Adrenal gland (tissue), 19 donors: ENCODE measurements around the gene ANO10. TPM values are rescaled to one million over a fixed set of nuclear protein-coding genes. Genes with fewer than 3 reads are reported as not detected.
"Not testable (repeated sequence)": the region's sequence is repeated elsewhere in the genome, so short reads cannot be mapped to it uniquely, and the experiment has no call there.

Experiments
- DNase-seq, 7 donors: peaks; one replicate each; pipeline ENCODE4 v3.0.0-alpha.2; 2019 to 2020
- H3K27ac ChIP-seq, 5 donors: fragments of 200-600 bp; sonication (generic) in 4 of 5; 1 replicate in 3 of 5; 2 replicates in 2 of 5; pipeline versions ENCODE4 v1.5.1 to v1.8.0; 2016 to 2020; ENCODE audit warnings: mild to moderate bottlenecking in 1 of 5
- H3K27me3 ChIP-seq: fragments of 200-600 bp; 2 replicates; pipeline ENCODE4 v1.8.0; 2021
- H3K36me3 ChIP-seq, 2 donors: fragments of 200-600 bp; replicated peaks in 1 of 2; 1 replicate in 1 of 2; 2 replicates in 1 of 2; pipeline versions ENCODE4 v1.5.1 to v1.8.0; 2018 to 2022
- H3K4me1 ChIP-seq, 2 donors: fragments of 200-600 bp; replicated peaks in 1 of 2; 1 replicate in 1 of 2; 2 replicates in 1 of 2; pipeline versions ENCODE4 v1.5.1 to v1.8.0; 2018 to 2021
- H3K4me3 ChIP-seq, 4 donors: fragments of 200-600 bp; sonication (generic) in 3 of 4; one replicate each; pipeline ENCODE4 v1.5.1; 2016 to 2018
- H3K9me3 ChIP-seq, 3 donors: fragments of 200-600 bp; sonication (generic) in 1 of 3; replicated peaks in 1 of 3; 1 replicate in 2 of 3; 2 replicates in 1 of 3; pipeline versions ENCODE4 v1.5.1 to v1.8.0; 2016 to 2021
- CTCF ChIP-seq, 6 experiments: fragments of 450-650 bp in 4 of 6; fragments of 200-600 bp in 2 of 6; sonication (generic) in 1 of 6; IDR thresholded peaks; 1 replicate in 5 of 6; 2 replicates in 1 of 6; pipeline versions ENCODE4 v1.5.1 to v1.8.0; 2016 to 2021; ENCODE audit warnings: antibody characterized with exemption in 6 of 6, mild to moderate bottlenecking in 2 of 6, moderate library complexity in 1 of 6
- POLR2A ChIP-seq, 2 donors: fragments of 450-650 bp; IDR thresholded peaks; one replicate each; pipeline ENCODE4 v1.6.1; 2017; ENCODE audit warnings: antibody characterized with exemption in 2 of 2, mild to moderate bottlenecking in 2 of 2, moderate library complexity in 1 of 2
- WGBS, 4 donors: extraction: QIAGEN DNeasy Blood & Tissue Kit in 2 of 4; methylation state at CpG; one replicate each; pipeline versions ENCODE4 v1.1.5 to v1.1.7; 2013 to 2017; 5-methylcytosine and 5-hydroxymethylcytosine counted together
- intact Hi-C, 2 donors: fragments of 100-400 bp; cut with DNase I; formaldehyde crosslinking; loops; one replicate each; pipeline versions ENCODE4 v1.14.1 to v1.15.0; 2022 to 2023
- long read RNA-seq, 10 donors: library from polyadenylated mRNA in 3 of 10; unstranded in 2 of 10; stranded (forward) in 1 of 10; transcript quantifications; one replicate each; pipeline ENCODE4 v2.0.0 and lab custom pipeline, GENCODE V29; 2021 to 2026
- polyA plus RNA-seq, 3 donors: library from polyadenylated mRNA; stranded (reverse); fragments of 200-250 nt in 2 of 3; fragments of 350-450 nt in 1 of 3; fragmentation: Illumina TruSeq in 1 of 3; extraction: RNeasy Lipid Tissue Mini Kit (QIAGEN cat#74804) in 1 of 3; gene quantifications; one replicate each; pipeline ENCODE4 v1.2.3, GENCODE V29; 2013 to 2014
- total RNA-seq, 9 donors: library from RNA; depleted of rRNA in 4 of 9; stranded (reverse); fragments of >200 nt in 4 of 9; fragments of 120-200 nt in 1 of 9; fragmentation: NEBNext Ultra II Directional in 1 of 9; extraction: Animal tissue kit (Norgen Biotek cat#: 25700) in 1 of 9; gene quantifications; one replicate each; pipeline versions ENCODE4 v1.1.0 to v1.2.4, GENCODE V29; 2013 to 2023
- donor health status: healthy with polysubstance abuse.
- donor health status: Bipolar disorder and iron deficiency.
- donor health status: DM: yes; HTN: yes; CAD: no.
- donor health status: DM: no; HTN: no; CAD: no.
- donor health status: DM: no; HTN: no; CAD: no.
- donor health status: DM: yes; HTN: yes; CAD: no.

Gene ANO10
- total RNA-seq (10 to 100 TPM; 11.0 to 32.9 (median 23.5) TPM), polyA plus RNA-seq (10 to 100 TPM; 10.7 to 34.8 (median 20.5) TPM)
- long read RNA-seq, donor 1, partial matches to known transcripts = 0 of 1 reads
- long read RNA-seq, donor 1, other reads (novel, unspliced or antisense) = 0 of 1 reads
- long read RNA-seq, donor 2 = 0 reads
- long read RNA-seq, donor 3 = 0 reads
- long read RNA-seq, donor 4, transcript ANO10-201 (13 exons, 3,212 nt) = major isoform, 9 of 13 reads
- long read RNA-seq, donor 4, partial matches to known transcripts = 1 of 13 reads
- long read RNA-seq, donor 4, other reads (novel, unspliced or antisense) = 2 of 13 reads
- long read RNA-seq, donor 5, transcript ANO10-201 (13 exons, 3,212 nt) = major isoform, 27 of 44 reads
- long read RNA-seq, donor 5, partial matches to known transcripts = 5 of 44 reads
- long read RNA-seq, donor 5, other reads (novel, unspliced or antisense) = 8 of 44 reads
- long read RNA-seq, donor 6, partial matches to known transcripts = 1 of 7 reads
- long read RNA-seq, donor 6, other reads (novel, unspliced or antisense) = 2 of 7 reads
- long read RNA-seq, donor 7, partial matches to known transcripts = 0 of 1 reads
- long read RNA-seq, donor 7, other reads (novel, unspliced or antisense) = 0 of 1 reads
- long read RNA-seq, donor 8, partial matches to known transcripts = 0 of 3 reads
- long read RNA-seq, donor 8, other reads (novel, unspliced or antisense) = 0 of 3 reads
- long read RNA-seq, donor 9, partial matches to known transcripts = 0 of 1 reads
- long read RNA-seq, donor 9, other reads (novel, unspliced or antisense) = 0 of 1 reads
- long read RNA-seq, donor 10, partial matches to known transcripts = 0 of 1 reads
- long read RNA-seq, donor 10, other reads (novel, unspliced or antisense) = 0 of 1 reads

- intact Hi-C loops = loop anchor here in 1 of 2 donors (10.0 kb wide), 1 partner anchor 73 kb away; the partner anchor contains the start of gene ABHD5
- TF ChIP-seq CTCF (IDR thresholded peaks at IDR 0.05) = peak in 1 of 6 experiments; percentile 8
- peak; percentile 55 to 66 for TF ChIP-seq POLR2A (IDR thresholded peaks at IDR 0.05)
These were observed at the start of gene ANO10 for GRCh38 chr3:43621656-43622432. ANO10 (minus strand) TSS chr3:43622011; CDS start chr3:43605852, 16,159 bp downstream.

GRCh38 chr3:43670635-43671522 lies 49.1 kb upstream of the ANO10 start:
- no peaks in the 10 kb centered on the region for H3K36me3 ChIP-seq
- H3K27me3 ChIP-seq = no peaks in the 10 kb centered on the region
- H3K27ac ChIP-seq = no peak overlapping the region
- DNase-seq = no peak
- no peak for TF ChIP-seq CTCF (IDR thresholded peaks at IDR 0.05)
- WGBS, 4 donors = 94 to 98% (median 96%) methylated on average over 5 of the region's 5 CpGs
- no peaks in the 10 kb centered on the region for H3K4me1 ChIP-seq
- no peaks in the 10 kb centered on the region for H3K9me3 ChIP-seq
- intact Hi-C loops = no loop called here
- H3K4me3 ChIP-seq = no peak overlapping the region

More at GRCh38 chr3:43621656-43622432, at the start of gene ANO10:
- no peaks in the 10 kb centered on the region for H3K36me3 ChIP-seq
- peaks cover 0 to 10% of the 10 kb centered on the region in 2 donors for H3K4me1 ChIP-seq
- peak within 1 kb of the TSS in 4 of 5 donors; percentile 16 to 83 (median 78) for H3K27ac ChIP-seq
- peak within 1 kb of the TSS; percentile 83 to 99 (median 94) for H3K4me3 ChIP-seq
- DNase-seq = peak; percentile 99 to 100 (median 99)
- no peaks in the 10 kb centered on the region for H3K27me3 ChIP-seq
- WGBS, 4 donors = 0 to 1% (median 0%) methylated on average over 17 to 80 of the region's 80 CpGs
- no peaks in the 10 kb centered on the region for H3K9me3 ChIP-seq

GRCh38 chr3:43665011-43665410 lies 43.2 kb upstream of the ANO10 start:
- intact Hi-C loops, H3K4me3 ChIP-seq, H3K4me1 ChIP-seq, H3K27ac ChIP-seq, DNase-seq, H3K36me3 ChIP-seq, H3K9me3 ChIP-seq, H3K27me3 ChIP-seq: not testable (repeated sequence)
- 91 to 95% (median 93%) methylated on average over 3 of the region's 3 CpGs for WGBS, 4 donors

- DNase-seq, H3K36me3 ChIP-seq, H3K27me3 ChIP-seq, intact Hi-C loops, H3K27ac ChIP-seq, H3K9me3 ChIP-seq, H3K4me3 ChIP-seq, H3K4me1 ChIP-seq: not testable (repeated sequence)
- WGBS, 4 donors = 70 to 85% (median 78%) methylated on average over 1 of the region's 1 CpG
These were observed 39.6 kb upstream of the ANO10 start for GRCh38 chr3:43661376-43661775.
